ENCODE data around the gene ZMYM2.

- TF ChIP-seq POLR2A (IDR thresholded peaks at IDR 0.05; ENCODE audit: low read depth, low read length) (no peak), POLR2AphosphoS5 (IDR thresholded peaks at IDR 0.05; ENCODE audit: low read depth, low read length) (no peak), SPI1 (IDR thresholded peaks at IDR 0.05; ENCODE audit: low read depth, low read length) (no peak), POU2F2 (IDR thresholded peaks at IDR 0.05; ENCODE audit: low read depth, low read length) (no peak)
Observed at GRCh38 chr13:20080377-20081164, 122.0 kb downstream of the ZMYM2 start.

Data from GM12891 (cell line).